Activated CD4-positive, alpha-beta T cell treated with anti-CD3 and anti-CD28 coated beads, Interleukin-10, Interleukin-2, amounts not matched to agents 100 ng/mL and 50 ng/mL, durations not matched to agents 16 hours and 8 hours (primary cell): ENCODE measurements around the gene MTOR.
"Not testable (repeated sequence)": the region's sequence is repeated elsewhere in the genome, so short reads cannot be mapped to it uniquely, and the experiment has no call there.

ENCODE experiments used
- DNase-seq: peaks from one replicate; pipeline ENCODE4 v3.0.0-alpha.2; 2020

MTOR gene

GRCh38 chr1:11214698-11215380, 47.5 kb downstream of the MTOR start:
- DNase-seq: no peak

- no peak for DNase-seq
These were observed 50.3 kb downstream of the MTOR start for GRCh38 chr1:11211925-11212587.

GRCh38 chr1:11211461-11211860, 50.9 kb downstream of the MTOR start:
- DNase-seq: no peak

GRCh38 chr1:11207898-11208611, 54.3 kb downstream of the MTOR start:
- DNase-seq: no peak

- no peak for DNase-seq
These were observed 57.8 kb downstream of the MTOR start for GRCh38 chr1:11204396-11205190.

GRCh38 chr1:11198851-11199594, 63.3 kb downstream of the MTOR start:
- DNase-seq: no peak

- no peak for DNase-seq
These were observed 64.1 kb downstream of the MTOR start for GRCh38 chr1:11198257-11198656.

- DNase-seq: no peak
These were observed 65.0 kb downstream of the MTOR start for GRCh38 chr1:11197359-11197758.

- DNase-seq: no peak
These were observed 65.4 kb downstream of the MTOR start for GRCh38 chr1:11196945-11197344.

- DNase-seq: no peak
These were observed 67.8 kb downstream of the MTOR start for GRCh38 chr1:11194407-11195176.

GRCh38 chr1:11193376-11193775, 69.0 kb downstream of the MTOR start:
- DNase-seq: no peak

- DNase-seq: no peak
These were observed 73.4 kb downstream of the MTOR start, which contains the start of gene ANGPTL7 for GRCh38 chr1:11188858-11189451. TSS of gene ANGPTL7 (plus strand) at chr1:11189355. CDS start at chr1:11189580, 225 bp downstream.

GRCh38 chr1:11188381-11188780, 74.0 kb downstream of the MTOR start:
- no peak for DNase-seq

GRCh38 chr1:11187931-11188330, 74.4 kb downstream of the MTOR start:
- DNase-seq: no peak

- DNase-seq: no peak
These were observed 74.9 kb downstream of the MTOR start for GRCh38 chr1:11187494-11187893.

GRCh38 chr1:11187000-11187399, 75.4 kb downstream of the MTOR start:
- DNase-seq: no peak

GRCh38 chr1:11184973-11185372, 77.4 kb downstream of the MTOR start:
- DNase-seq: no peak

GRCh38 chr1:11182884-11183283, 79.5 kb downstream of the MTOR start:
- DNase-seq: no peak

- DNase-seq: no peak
These were observed 82.0 kb downstream of the MTOR start for GRCh38 chr1:11180342-11180744.

GRCh38 chr1:11179749-11180148, 82.6 kb downstream of the MTOR start:
- DNase-seq: not testable (repeated sequence)

GRCh38 chr1:11179125-11179524, 83.2 kb downstream of the MTOR start:
- no peak for DNase-seq
